GM18505 (cell line): ENCODE results near the gene PBX2.
A peak's percentile ranks its signal among the peaks of the same experiment; 100 is the strongest.

Experiments
- ATAC-seq: cut with Tn5 transposase; IDR thresholded peaks from one replicate; pipeline ENCODE4 v1.9.1; 2021; ENCODE audit not compliant: unreplicated experiment
- POLR2A ChIP-seq: IDR thresholded peaks from 4 replicates; pipeline ENCODE4 v1.6.1; 2011; ENCODE audit warnings: borderline replicate concordance; ENCODE audit not compliant: insufficient read depth, insufficient read length; ENCODE audit errors: extremely low read depth

The PBX2 gene, protein sequence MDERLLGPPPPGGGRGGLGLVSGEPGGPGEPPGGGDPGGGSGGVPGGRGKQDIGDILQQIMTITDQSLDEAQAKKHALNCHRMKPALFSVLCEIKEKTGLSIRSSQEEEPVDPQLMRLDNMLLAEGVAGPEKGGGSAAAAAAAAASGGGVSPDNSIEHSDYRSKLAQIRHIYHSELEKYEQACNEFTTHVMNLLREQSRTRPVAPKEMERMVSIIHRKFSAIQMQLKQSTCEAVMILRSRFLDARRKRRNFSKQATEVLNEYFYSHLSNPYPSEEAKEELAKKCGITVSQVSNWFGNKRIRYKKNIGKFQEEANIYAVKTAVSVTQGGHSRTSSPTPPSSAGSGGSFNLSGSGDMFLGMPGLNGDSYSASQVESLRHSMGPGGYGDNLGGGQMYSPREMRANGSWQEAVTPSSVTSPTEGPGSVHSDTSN

DNA sequence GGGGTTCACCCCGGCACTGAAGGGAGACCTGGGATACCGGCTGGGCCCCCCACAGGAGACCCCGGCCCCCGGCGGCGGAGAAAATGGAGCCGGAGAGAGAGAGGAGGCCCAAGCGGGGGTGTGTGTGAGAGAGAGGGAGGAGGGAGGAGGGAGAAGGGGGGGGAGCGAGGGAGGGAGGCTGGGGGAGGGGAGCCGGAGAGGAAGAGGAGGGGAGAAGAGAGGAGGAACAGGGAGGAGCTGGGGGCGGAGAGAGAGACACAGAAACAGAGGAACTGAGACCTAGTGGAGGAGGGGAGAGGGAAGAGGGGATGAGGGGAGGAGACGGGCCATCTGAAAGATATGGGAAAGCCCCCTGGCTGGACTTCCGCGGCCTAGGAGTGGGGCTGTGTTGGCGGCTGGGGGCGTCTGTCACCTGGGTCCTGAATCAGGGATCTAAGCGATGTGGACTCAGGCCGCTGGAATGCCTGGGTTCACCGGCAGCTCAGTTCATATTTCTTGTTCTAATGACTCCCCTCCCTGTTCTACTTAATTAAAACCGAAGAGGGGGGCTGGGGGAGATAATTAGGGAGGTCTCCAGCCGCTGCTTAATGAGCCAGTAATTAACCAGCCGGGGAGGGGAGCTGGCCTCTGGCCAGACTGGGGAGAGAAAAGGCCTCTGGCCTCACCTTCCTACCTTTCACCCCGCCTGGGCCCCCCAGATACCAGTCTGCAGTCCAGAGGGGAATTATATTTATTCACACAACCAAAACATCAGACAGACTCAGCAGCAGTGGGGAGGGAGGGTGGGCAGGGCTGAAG is at the start of gene PBX2:
PBX2 (minus strand) TSS at position 149 of the 798 bp plus-strand sequence. CDS start 287 bp downstream, outside the sequence.
- ATAC-seq, result peak; percentile 59
- TF ChIP-seq POLR2A, result peak; percentile 84

DNA sequence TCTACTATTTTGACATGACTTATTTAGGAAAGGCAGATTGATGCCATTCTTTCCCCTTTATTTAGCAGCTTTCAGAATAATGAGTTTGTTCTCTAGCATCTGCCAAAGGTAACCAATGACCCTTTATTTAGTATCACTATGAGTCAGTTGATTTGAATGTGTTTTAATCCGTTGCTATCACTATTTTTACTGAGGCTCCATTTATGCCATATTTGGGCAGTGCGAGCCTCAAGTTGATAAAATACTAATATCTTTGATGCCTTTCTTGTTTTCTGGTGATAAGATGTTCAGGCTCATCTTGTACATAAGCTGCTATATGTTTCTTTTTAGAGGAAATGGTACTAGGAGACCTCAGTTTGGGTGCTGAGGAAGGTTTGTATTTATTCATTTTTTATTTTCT is 49.5 kb upstream of the PBX2 start:
- no peak for TF ChIP-seq POLR2A

DNA sequence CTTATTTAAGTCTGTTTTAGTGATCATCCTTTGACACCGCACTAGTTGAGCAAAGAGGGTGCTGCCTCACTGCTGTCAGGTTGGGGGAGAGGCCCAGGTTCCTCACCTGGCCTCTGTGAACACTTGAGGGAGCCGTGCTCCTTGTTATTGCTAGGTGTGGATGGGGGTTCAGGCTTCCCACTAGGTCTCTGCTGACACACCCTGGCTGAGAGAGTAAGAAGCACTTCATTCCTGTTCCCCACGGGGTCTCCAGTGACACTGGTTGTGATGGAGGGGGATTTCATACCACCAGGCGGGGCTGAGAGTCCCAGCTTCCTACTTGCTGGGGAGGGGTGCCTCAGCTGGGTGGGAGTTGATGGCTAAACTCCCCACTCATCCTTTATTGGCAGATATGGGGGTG is 44.9 kb upstream of the PBX2 start:
- no peak for TF ChIP-seq POLR2A
- no peak for ATAC-seq

More for the DNA sequence above, 49.5 kb upstream of the PBX2 start:
- no peak for ATAC-seq

DNA sequence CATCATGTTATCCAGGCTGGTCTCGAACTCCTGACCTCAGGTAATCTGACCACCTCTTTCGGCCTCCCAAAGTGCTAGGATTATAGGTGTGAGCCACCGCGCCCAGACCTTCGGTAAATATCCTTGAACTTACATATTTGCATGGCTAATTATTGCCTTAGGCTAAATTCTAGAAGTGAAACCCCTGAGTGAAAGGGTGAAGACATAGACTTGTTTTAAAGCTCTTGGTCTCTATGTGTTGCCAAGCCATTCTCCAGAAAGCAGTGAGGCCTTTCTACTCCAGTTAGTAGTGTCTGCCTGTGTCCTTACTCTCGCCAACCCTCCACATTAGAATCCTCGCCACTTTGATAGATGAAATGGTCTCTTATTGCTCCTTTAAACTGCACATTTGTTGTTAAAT is 36.4 kb upstream of the PBX2 start:
- no peak for ATAC-seq
- TF ChIP-seq POLR2A, result no peak

DNA sequence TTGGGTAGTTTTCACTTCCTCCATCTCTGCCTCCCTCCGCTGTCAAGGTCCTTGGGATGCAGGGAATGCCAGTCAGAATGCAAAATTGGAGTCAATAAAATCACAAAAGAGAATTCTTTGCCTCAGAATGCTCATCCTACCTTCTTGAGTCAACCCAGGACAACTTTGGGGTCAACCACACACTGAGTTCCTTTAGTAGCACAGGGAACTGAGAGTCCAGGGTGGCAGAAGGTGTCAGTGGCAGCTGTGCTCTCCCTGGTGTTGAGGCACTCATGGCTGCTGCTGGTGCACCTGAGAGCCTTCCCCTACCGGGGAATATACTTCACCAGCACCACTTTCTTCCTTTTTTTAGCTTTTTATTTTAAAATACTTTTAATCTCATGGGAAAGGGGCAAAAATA is 34.7 kb upstream of the PBX2 start:
- ATAC-seq, result no peak
- TF ChIP-seq POLR2A, result no peak

DNA sequence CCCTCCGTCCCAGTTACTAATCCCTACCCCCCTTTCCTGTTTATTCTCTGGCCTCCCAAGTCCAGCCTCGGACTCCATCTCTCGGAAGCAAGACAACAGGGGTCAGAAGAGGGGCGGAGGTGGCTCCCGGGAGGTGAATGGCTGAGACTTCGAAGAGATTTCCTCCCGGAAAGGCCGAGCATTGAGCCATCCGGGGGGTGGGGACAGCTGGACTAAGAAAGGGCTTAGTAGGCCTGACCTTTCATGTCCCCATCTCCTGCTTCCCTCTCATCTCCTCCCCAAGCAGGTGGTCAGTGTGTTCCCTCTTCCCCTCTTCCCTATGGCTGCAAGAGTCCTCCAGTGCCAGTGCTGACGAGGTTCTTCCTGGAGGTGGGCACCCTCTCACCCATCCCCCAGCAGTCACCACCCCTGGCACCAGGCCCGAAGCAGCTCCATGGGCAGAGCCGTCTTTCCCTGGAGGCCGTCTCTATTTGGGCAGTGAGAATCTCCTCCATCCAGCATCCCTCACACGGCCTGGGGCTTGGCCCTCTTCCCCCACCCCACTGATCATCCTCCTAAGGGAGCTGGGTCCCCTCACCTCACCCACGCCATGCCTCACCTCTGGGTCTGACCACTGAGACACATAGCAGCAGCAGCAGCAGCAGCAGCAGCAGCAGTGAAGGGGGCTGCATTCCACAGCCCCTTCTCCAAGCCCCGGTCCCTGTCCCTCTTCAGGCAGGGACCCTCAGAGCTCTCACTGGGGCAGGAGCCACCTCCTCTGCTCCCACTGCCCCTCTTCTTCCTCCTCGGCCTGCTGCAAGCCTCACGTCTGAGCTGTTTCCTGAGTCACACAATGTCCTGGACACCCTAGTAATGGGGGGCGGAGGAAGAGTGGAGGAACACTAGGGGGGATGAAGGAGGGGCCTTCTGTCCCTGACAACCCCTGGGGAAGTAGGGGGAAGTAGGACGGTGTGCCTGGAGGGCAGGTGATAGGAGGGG is 33.5 kb upstream of the PBX2 start, which contains the start of gene NOTCH4:
NOTCH4 (minus strand) TSS at position 810 of the 978 bp plus-strand sequence; CDS start at position 671, 139 bp downstream.
- TF ChIP-seq POLR2A, result no peak
- ATAC-seq, result no peak

DNA sequence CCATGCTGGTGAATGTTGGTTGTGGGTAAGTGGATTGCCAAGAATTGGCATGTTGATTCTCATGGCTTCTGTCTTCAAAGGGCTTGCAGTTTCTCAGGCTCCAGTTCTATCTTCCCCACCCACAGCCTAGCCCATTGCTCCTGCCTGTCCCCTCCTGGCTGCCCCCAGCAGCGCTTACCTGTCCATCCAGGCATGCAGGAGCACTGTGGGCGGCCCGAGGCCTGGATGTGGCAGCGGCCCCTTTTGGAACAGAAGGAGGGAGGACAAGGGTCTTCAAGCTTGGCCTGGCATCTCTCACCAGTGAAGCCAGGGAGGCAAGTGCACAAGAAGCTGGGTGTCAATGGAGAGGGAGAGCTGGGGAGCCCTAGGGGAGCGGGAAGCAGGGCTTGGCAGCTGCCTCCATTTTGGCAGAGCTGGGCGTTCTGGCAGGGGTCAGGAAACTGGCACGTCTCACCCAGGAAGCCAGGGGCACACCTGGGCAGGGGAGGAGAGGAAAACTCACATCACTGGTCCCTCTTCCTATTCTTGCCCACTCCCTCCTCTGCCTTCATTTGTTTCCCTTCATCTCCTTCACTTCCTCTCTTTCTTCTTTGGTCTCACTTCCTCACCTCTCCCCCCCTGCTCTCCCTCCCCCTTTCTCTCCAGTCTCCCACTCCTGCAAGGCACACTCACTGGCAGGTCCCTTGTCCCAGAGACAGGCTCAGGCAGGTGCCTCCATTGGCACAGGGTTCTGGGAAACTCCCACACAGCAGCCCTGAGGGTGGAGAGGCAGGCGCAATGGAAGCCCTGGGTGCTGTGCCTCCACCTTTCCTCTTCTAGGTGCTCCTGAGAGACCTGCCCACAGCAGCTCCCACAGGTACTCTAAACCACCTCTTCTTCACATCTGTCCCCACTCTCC is 32.6 kb upstream of the PBX2 start:
- no peak for TF ChIP-seq POLR2A

DNA sequence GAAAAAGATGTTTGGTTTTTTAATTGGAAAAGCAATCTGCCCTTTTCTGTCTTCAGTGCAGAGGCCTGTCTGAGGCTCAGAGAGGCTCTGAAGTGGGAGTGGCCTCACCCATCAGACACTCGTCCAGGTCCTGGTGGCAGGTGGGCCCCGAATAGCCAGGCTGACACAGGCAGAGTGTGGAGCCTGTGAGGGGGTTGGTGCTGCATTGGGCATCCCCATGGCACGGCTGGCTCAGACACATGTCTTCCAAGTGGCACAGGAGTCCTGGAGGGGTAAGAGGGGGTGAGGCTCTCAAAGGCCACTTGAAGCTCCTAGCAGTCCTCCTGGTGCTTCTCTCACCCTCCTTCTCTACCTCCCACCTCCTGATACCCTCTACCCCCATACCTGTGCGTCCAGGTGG is 30.0 kb upstream of the PBX2 start:
- ATAC-seq, result no peak
- TF ChIP-seq POLR2A, result no peak

More for the DNA sequence above, 32.6 kb upstream of the PBX2 start:
- no peak for ATAC-seq

DNA sequence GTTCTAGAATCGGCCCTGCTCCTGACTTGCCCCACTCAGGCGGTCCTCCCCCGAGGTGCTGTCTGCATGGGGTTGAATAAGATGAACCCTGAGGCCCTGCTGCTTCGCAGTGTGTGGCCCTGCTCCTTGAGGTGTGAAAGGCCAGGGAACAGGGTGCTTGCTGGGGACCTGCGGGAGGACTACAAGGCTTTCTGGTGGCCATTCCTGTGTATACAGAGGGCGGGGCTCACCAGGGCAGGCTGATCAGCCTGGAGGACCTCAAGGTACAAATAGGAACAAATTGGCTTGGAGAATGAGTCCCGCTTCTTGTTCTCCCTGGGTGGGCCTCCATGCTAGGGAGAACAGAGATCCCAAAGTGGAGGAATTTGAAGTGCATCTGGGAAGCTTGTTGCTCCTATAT is 28.2 kb upstream of the PBX2 start:
- no peak for TF ChIP-seq POLR2A
- ATAC-seq, result no peak

DNA sequence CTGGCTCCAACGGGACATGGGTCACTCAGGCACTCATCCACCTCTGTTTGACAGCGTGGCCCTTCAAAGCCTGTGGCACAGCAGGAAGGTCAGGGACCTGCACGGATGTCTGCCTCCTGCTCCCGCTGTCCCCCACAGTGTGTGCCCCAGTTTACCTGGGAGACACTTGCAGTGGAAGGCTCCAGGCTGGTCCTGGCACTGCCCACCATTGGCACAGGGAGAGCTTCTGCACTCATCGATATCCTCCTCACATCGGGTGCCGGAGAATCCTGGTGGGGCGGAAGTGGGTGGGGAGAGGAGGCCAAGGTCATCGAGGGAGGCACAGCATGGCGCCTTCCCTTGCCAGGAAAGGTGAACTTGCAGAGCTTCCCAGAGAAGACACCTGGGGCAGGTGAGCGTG is 27.0 kb upstream of the PBX2 start:
- no peak for TF ChIP-seq POLR2A
- ATAC-seq, result no peak

DNA sequence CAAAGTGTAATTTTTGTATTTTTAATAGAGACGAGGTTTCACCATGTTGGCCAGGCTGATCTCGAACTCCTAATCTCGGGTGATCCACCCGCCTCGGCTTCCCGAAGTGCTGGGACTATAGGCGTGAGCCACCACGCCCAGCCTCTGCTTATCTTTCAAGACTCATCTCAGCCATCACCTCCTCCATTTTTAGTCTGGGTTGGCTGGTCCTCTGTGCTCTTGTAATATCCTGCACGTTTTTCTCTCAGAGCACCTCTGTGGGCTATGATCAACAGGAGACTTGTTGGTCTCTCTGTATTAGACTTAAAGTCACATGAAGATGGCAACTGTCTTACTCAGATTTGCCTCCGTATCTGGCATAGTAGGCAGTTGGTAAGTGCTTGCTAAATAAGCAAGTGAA is 26.3 kb upstream of the PBX2 start:
- TF ChIP-seq POLR2A, result no peak
- no peak for ATAC-seq

DNA sequence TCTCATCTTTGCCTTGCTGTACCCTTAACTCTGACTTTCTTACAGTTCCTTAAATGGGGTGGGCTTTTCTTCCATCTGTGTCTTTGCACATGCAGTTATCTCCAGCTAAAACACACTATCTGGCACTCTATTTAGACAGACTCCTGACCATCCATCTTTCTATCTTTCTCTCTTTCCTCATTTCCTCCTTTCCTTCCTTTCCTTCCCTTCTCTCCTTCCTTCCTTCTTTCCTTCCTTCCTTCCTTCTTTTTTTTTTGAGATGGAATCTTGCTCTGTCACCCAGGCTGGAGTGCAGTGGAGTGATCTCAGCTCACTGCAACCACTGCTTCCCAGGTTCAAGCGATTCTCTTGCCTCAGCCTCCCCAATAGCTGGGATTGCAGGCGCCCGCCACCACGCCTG is 25.6 kb upstream of the PBX2 start:
- ATAC-seq, result no peak
- no peak for TF ChIP-seq POLR2A
